ENCODE measurements around the gene NEURL4. TPM values are rescaled to one million over a fixed set of nuclear protein-coding genes. Genes with fewer than 3 reads are reported as not detected.

Gene NEURL4
- total RNA-seq, 1 experiment from 2014 or later = 81.7 TPM

- POLR2A ChIA-PET (ENCODE audit: low non-redundant PET) = interaction anchor here (0.5 to 0.6 kb wide), 2 partner anchors 11 to 1968 kb away, joined by 3 to 21 read pairs; partner anchors contain the start of gene SLC2A4
- TF ChIP-seq EZH2 (IDR thresholded peaks at IDR 0.05; ENCODE audit: borderline replicate concordance, low read depth, low read length, poor library complexity, severe bottlenecking) (no peak), CTCF (conservative IDR thresholded peaks at IDR 0.05; ENCODE audit: low read depth, low read length) (no peak)
- BruUV-seq (replicated peaks) = no TSS peak
- H3K9me3 ChIP-seq (ENCODE audit: low read depth, low read length, poor library complexity, severe bottlenecking) = no peaks in the 10 kb centered on the region
- no peak overlapping the region for H3K27ac ChIP-seq (ENCODE audit: low read depth, low read length, poor library complexity, severe bottlenecking)
- intact Hi-C loops (cut with micrococcal nuclease; ENCODE audit: unreplicated experiment) = no loop called here
- no peak overlapping the region for H3K4me3 ChIP-seq (ENCODE audit: low read depth, low read length, poor library complexity, severe bottlenecking)
- H3K4me1 ChIP-seq (ENCODE audit: insufficient read depth, low read length, poor library complexity, severe bottlenecking) = peaks cover 22% of the 10 kb centered on the region
- no peaks in the 10 kb centered on the region for H3K27me3 ChIP-seq (replicated peaks; ENCODE audit: insufficient read depth, low read depth, low read length, poor library complexity)
- CTCF ChIA-PET = interaction anchor here (0.6 kb wide), 1 partner anchor 271 kb away, joined by 4 read pairs; no protein-coding TSS in a partner anchor
- no peak for DNase-seq (ENCODE audit: low spot score)
- H3K36me3 ChIP-seq (ENCODE audit: insufficient read depth, low read length, poor library complexity, severe bottlenecking) = no peaks in the 10 kb centered on the region
Observed at GRCh38 chr17:7292194-7292593, 36.9 kb downstream of the NEURL4 start.

- CTCF ChIA-PET = no interaction called here
- TF ChIP-seq CTCF (conservative IDR thresholded peaks at IDR 0.05; ENCODE audit: low read depth, low read length) = no peak
- no peak for TF ChIP-seq EZH2 (IDR thresholded peaks at IDR 0.05; ENCODE audit: borderline replicate concordance, low read depth, low read length, poor library complexity, severe bottlenecking)
- POLR2A ChIA-PET (ENCODE audit: low non-redundant PET) = no interaction called here
- intact Hi-C loops (cut with micrococcal nuclease; ENCODE audit: unreplicated experiment) = no loop called here
- Histone ChIP-seq H3K9me3 (ENCODE audit: low read depth, low read length, poor library complexity, severe bottlenecking) (no peaks in the 10 kb centered on the region), H3K36me3 (ENCODE audit: insufficient read depth, low read length, poor library complexity, severe bottlenecking) (no peaks in the 10 kb centered on the region), H3K27ac (ENCODE audit: low read depth, low read length, poor library complexity, severe bottlenecking) (no peak overlapping the region), H3K4me1 (ENCODE audit: insufficient read depth, low read length, poor library complexity, severe bottlenecking) (peaks cover 17% of the 10 kb centered on the region), H3K27me3 (replicated peaks; ENCODE audit: insufficient read depth, low read depth, low read length, poor library complexity) (no peaks in the 10 kb centered on the region), H3K4me3 (ENCODE audit: low read depth, low read length, poor library complexity, severe bottlenecking) (no peak overlapping the region)
- BruUV-seq (replicated peaks) = no TSS peak
- no peak for DNase-seq (ENCODE audit: low spot score)
Observed at GRCh38 chr17:7290685-7291084, 38.5 kb downstream of the NEURL4 start.

- Histone ChIP-seq H3K4me3 (ENCODE audit: low read depth, low read length, poor library complexity, severe bottlenecking) (no peak overlapping the region), H3K9me3 (ENCODE audit: low read depth, low read length, poor library complexity, severe bottlenecking) (no peaks in the 10 kb centered on the region), H3K27me3 (replicated peaks; ENCODE audit: insufficient read depth, low read depth, low read length, poor library complexity) (no peaks in the 10 kb centered on the region), H3K4me1 (ENCODE audit: insufficient read depth, low read length, poor library complexity, severe bottlenecking) (peaks cover 15% of the 10 kb centered on the region), H3K27ac (ENCODE audit: low read depth, low read length, poor library complexity, severe bottlenecking) (no peak overlapping the region), H3K36me3 (ENCODE audit: insufficient read depth, low read length, poor library complexity, severe bottlenecking) (no peaks in the 10 kb centered on the region)
- no TSS peak for BruUV-seq (replicated peaks)
- no peak for DNase-seq (ENCODE audit: low spot score)
- CTCF ChIA-PET = no interaction called here
- POLR2A ChIA-PET (ENCODE audit: low non-redundant PET) = interaction anchor here (0.6 kb wide), 1 partner anchor 209 kb away, joined by 6 read pairs; no protein-coding TSS in a partner anchor
- TF ChIP-seq CTCF (conservative IDR thresholded peaks at IDR 0.05; ENCODE audit: low read depth, low read length) (no peak), EZH2 (IDR thresholded peaks at IDR 0.05; ENCODE audit: borderline replicate concordance, low read depth, low read length, poor library complexity, severe bottlenecking) (no peak)
- intact Hi-C loops (cut with micrococcal nuclease; ENCODE audit: unreplicated experiment) = no loop called here
Observed at GRCh38 chr17:7290166-7290565, 39.0 kb downstream of the NEURL4 start.

All from A673 (cell line).